RWPE1 (cell line): Measurements from ENCODE around the gene ASCC2.

Experiments
- CTCF ChIA-PET: fragments of 350-600 bp; sonication (Branson Sonifier 250); formaldehyde crosslinking; extraction: SDS; loops from one replicate; lab custom pipeline; 2021; lab: Yijun Ruan, JAX
- POLR2A ChIA-PET: fragments of 400-600 bp; formaldehyde crosslinking; extraction: SDS; loops from one replicate; lab custom pipeline; 2020; ENCODE audit warnings: antibody characterized with exemption; ENCODE audit not compliant: low non-redundant PET; lab: Yijun Ruan, JAX
- DNase-seq: peaks from one replicate; pipeline ENCODE4 v3.0.0; 2012; ENCODE audit warnings: low spot score
- H3K27ac ChIP-seq: fragments of 450-650 bp; 2 replicates; pipeline ENCODE4 v1.5.1; 2017
- CTCF ChIP-seq: fragments of 450-650 bp; conservative IDR thresholded peaks from 2 replicates; pipeline ENCODE4 v1.5.1; 2017; ENCODE audit warnings: low read depth, mild to moderate bottlenecking

Gene ASCC2

GRCh38 chr22:29790061-29790460 is 48.0 kb downstream of the ASCC2 start:
- no peak for TF ChIP-seq CTCF
- DNase-seq, result no peak
- no peak overlapping the region for H3K27ac ChIP-seq
- POLR2A ChIA-PET, result no interaction called here
- CTCF ChIA-PET, result interaction anchor here (0.9 kb wide), 1 partner anchor 215 kb away, joined by 3 read pairs; no protein-coding TSS in a partner anchor

GRCh38 chr22:29788339-29789279 is 49.5 kb downstream of the ASCC2 start:
- H3K27ac ChIP-seq, result peak overlapping the region; percentile 25
- DNase-seq, result no peak
- CTCF ChIA-PET, result no interaction called here
- TF ChIP-seq CTCF, result no peak
- POLR2A ChIA-PET, result no interaction called here

- ChIA-PET POLR2A (no interaction called here), CTCF (no interaction called here)
Measured at GRCh38 chr22:29787371-29787980, 50.6 kb downstream of the ASCC2 start.

GRCh38 chr22:29786031-29786430 is 52.0 kb downstream of the ASCC2 start:
- TF ChIP-seq CTCF, result no peak
- DNase-seq, result no peak
- CTCF ChIA-PET, result interaction anchor here (0.6 kb wide), 1 partner anchor 316 kb away, joined by 5 read pairs; no protein-coding TSS in a partner anchor
- POLR2A ChIA-PET, result no interaction called here
- no peak overlapping the region for H3K27ac ChIP-seq

More at GRCh38 chr22:29787371-29787980, 50.6 kb downstream of the ASCC2 start:
- no peak for TF ChIP-seq CTCF
- DNase-seq, result no peak
- peak overlapping the region; percentile 25 for H3K27ac ChIP-seq

- peak overlapping the region; percentile 53 for H3K27ac ChIP-seq
- DNase-seq, result no peak
- POLR2A ChIA-PET, result no interaction called here
- CTCF ChIA-PET, result interaction anchor here (0.6 kb wide), 1 partner anchor 12 kb away, joined by 5 read pairs; no protein-coding TSS in a partner anchor
- no peak for TF ChIP-seq CTCF
Measured at GRCh38 chr22:29784451-29785361, 53.4 kb downstream of the ASCC2 start.
